GM10248 (cell line): Measurements from ENCODE around the gene SELENOS.
A peak's percentile ranks its signal among the peaks of the same experiment; 100 is the strongest.

Experiments
- CTCF ChIA-PET: fragments of 300-600 bp; sonication (Branson Sonifier 250); formaldehyde crosslinking; extraction: SDS; loops from one replicate; lab custom pipeline; 2021; ENCODE audit warnings: antibody characterized with exemption; lab: Yijun Ruan, JAX
- POLR2A ChIA-PET: fragments of 350-650 bp; sonication (Branson Sonifier 250); formaldehyde crosslinking; extraction: SDS; loops from one replicate; lab custom pipeline; 2020; ENCODE audit warnings: antibody characterized with exemption; lab: Yijun Ruan, JAX
- DNase-seq: peaks from one replicate; pipeline ENCODE4 v3.0.0; 2012; ENCODE audit errors: extremely low spot score
- CTCF ChIP-seq: IDR thresholded peaks from 2 replicates; pipeline ENCODE4 v1.5.1; 2012; ENCODE audit warnings: mild to moderate bottlenecking, low read depth; ENCODE audit errors: extremely low read depth, missing control alignments, control extremely low read depth

The SELENOS gene

DNA sequence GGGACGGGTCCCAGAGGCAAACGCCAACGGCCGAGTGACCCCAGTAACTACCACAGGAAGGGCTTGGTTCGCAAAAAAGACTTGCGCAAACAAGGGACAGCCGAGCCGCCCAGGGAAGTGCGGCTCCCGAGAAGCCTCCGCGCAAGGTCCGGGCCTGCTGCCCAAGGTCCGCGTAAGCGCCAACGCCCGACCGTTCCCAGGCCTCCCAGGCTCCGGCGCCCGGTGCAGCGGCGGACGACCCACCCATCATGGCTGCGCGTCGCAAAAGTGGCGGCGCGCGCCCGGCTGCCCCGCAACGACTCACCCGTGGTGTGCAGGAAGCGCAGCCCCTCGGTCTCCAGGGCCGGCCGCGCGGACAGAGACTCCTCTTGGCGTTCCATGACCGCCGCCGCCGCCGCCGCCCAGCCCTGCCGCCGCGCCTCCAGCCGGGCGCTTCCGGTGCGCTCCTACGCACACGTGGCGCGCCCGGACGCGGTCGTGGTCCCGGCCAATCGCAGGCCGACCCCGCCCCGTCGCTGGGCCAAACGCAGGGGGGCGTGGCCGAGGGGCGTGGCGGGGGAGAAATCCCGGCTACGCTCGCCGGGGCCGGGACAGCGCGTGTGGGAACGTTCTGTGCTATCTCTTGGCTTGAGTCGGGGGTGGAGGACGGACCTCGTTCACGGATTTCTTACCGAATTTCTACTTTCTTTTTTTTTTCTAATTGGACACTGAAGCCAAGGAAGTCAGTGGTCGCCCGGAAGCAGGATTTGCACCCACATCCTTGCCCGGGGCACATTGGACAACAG, at the start of gene SELENOS:
TSS of gene SELENOS (minus strand) at position 448 of the 785 bp plus-strand sequence. CDS start at position 380, 68 bp downstream.
- ChIA-PET CTCF (interaction anchor here (1.0 to 3.4 kb wide), 5 partner anchors 12 to 378 kb away, joined by 3 to 34 read pairs (median 6); no protein-coding TSS in a partner anchor), POLR2A (interaction anchor here (1.5 kb wide), 1 partner anchor 10 kb away, joined by 4 read pairs; no protein-coding TSS in a partner anchor)
- TF ChIP-seq CTCF, result no peak
- DNase-seq, result peak; percentile 94

DNA sequence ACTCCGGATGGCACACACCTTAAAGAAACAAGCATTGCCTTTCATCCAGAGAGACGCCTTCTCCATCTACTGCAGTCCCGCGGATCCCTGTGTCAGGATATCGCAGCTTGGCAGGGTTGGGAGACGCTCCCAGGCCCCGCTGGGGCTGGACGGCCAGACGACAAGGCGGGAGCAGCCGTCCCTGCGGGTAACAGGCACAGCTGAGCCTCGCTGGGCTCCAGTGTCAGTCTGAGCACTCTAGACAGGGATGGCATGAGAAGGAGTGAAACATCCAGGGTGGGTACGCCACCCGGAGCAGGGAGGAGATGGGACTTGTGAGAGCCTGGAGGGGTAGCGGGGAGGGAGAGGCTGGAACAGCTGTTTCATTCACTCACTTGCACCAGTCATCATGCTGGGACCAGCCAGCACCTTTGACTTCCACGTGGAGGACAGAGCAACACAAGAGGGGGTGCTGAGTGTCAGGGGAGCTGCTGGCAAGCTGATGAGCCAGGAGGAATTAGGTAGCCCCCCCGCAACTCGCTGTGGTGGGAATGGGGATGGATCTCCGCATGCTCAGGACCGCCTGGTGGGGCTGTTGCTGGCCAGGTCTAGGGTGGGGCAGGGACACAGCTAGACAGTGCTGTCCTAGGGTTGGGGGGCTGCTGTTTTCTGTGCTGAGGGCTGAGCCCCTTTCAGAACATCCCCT, 49.3 kb upstream of the SELENOS start:
- CTCF ChIA-PET, result interaction anchor here (0.9 kb wide), 1 partner anchor 313 kb away, joined by 3 read pairs; no protein-coding TSS in a partner anchor
- TF ChIP-seq CTCF, result no peak
- no peak for DNase-seq
- POLR2A ChIA-PET, result no interaction called here

DNA sequence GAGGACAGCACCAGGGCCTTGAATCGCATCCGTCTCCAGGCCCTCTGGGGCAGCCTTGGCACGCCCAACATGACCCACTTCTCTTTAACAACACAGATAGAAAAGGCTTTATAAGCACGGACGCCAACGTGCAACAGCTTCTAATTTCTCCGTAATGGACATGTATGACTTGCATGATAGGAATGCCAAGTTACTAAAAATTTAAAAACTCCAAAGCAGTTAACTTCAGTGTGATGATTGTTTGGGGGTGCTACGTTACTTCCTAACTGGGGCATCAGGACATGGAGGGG, 48.7 kb upstream of the SELENOS start:
- CTCF ChIA-PET, result no interaction called here
- TF ChIP-seq CTCF, result no peak
- POLR2A ChIA-PET, result no interaction called here
- no peak for DNase-seq

- no peak for TF ChIP-seq CTCF
- POLR2A ChIA-PET, result no interaction called here
- CTCF ChIA-PET, result no interaction called here
- no peak for DNase-seq
Observed at GRCh38 chr15:101325263-101326025, 48.2 kb upstream of the SELENOS start.

GRCh38 chr15:101324524-101325177, 47.4 kb upstream of the SELENOS start:
- CTCF ChIA-PET, result no interaction called here
- POLR2A ChIA-PET, result no interaction called here
- DNase-seq, result no peak
- no peak for TF ChIP-seq CTCF
